Measurements from ENCODE around the gene AEBP1. TPM values are rescaled to one million over a fixed set of nuclear protein-coding genes. Genes with fewer than 3 reads are reported as not detected.

The AEBP1 gene
- total RNA-seq, 1 donor: 267 TPM

GRCh38 chr7:44078521-44078920 lies 25.6 kb upstream of the AEBP1 start:
- H4K20me1 ChIP-seq (ENCODE audit: insufficient read depth, low read length): no peaks in the 10 kb centered on the region
- H3K36me3 ChIP-seq (ENCODE audit: insufficient read depth, low read length): peaks cover 46% of the 10 kb centered on the region
- H3K9me3 ChIP-seq (ENCODE audit: low read depth, low read length): no peaks in the 10 kb centered on the region
- H3K27ac ChIP-seq (ENCODE audit: low read depth, low read length): no peak overlapping the region
- H3K4me2 ChIP-seq (ENCODE audit: insufficient read depth, low read length): no peak overlapping the region
- peaks cover 12% of the 10 kb centered on the region for H3K4me1 ChIP-seq (ENCODE audit: insufficient read depth, low read length)
- peaks cover 14% of the 10 kb centered on the region for H3K79me2 ChIP-seq (ENCODE audit: insufficient read depth, low read length)
- no peak for TF ChIP-seq CTCF (IDR thresholded peaks at IDR 0.05; ENCODE audit: extremely low read depth, low read depth, low read length)
- no peak overlapping the region for H2AFZ ChIP-seq (ENCODE audit: low read length)
- H3K4me3 ChIP-seq (ENCODE audit: insufficient read depth, low read length): no peak overlapping the region
- DNase-seq (ENCODE audit: insufficient read length, low spot score, missing footprints): peak; percentile 59
- no peaks in the 10 kb centered on the region for H3K27me3 ChIP-seq (ENCODE audit: insufficient read depth, low read length)

GRCh38 chr7:44079331-44080021 lies 24.7 kb upstream of the AEBP1 start:
- Histone ChIP-seq H4K20me1 (ENCODE audit: insufficient read depth, low read length) (no peaks in the 10 kb centered on the region), H3K4me1 (ENCODE audit: insufficient read depth, low read length) (peaks cover 9% of the 10 kb centered on the region), H3K4me3 (ENCODE audit: insufficient read depth, low read length) (no peak overlapping the region), H3K36me3 (ENCODE audit: insufficient read depth, low read length) (peaks cover 41% of the 10 kb centered on the region), H3K79me2 (ENCODE audit: insufficient read depth, low read length) (peaks cover 14% of the 10 kb centered on the region), H3K9me3 (ENCODE audit: low read depth, low read length) (no peaks in the 10 kb centered on the region), H3K27ac (ENCODE audit: low read depth, low read length) (no peak overlapping the region), H2AFZ (ENCODE audit: low read length) (no peak overlapping the region), H3K27me3 (ENCODE audit: insufficient read depth, low read length) (no peaks in the 10 kb centered on the region), H3K4me2 (ENCODE audit: insufficient read depth, low read length) (no peak overlapping the region)
- DNase-seq (ENCODE audit: insufficient read length, low spot score, missing footprints): peak; percentile 64
- TF ChIP-seq CTCF (IDR thresholded peaks at IDR 0.05; ENCODE audit: extremely low read depth, low read depth, low read length): no peak

DNA sequence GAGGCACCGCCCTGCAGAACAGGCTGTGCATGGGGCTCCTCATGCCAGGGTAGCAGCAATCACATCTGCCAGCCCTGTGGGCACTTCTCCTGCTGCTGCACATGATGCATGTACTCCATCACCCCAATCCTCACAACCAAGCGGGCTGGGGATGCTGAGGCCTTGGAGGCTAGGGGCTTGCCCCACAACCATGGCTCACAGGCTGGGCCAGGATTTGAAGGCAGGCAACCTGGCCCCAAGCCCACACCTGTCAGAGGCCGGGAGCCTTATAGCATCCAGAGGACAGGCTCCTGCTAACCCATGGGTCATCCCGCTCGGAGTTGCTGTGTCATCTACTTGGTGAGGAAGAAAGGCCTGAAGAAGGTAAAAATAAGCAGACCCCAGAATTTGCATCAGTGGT lies 24.0 kb upstream of the AEBP1 start:
- peaks cover 13% of the 10 kb centered on the region for H3K4me1 ChIP-seq (ENCODE audit: insufficient read depth, low read length)
- H3K4me3 ChIP-seq (ENCODE audit: insufficient read depth, low read length): no peak overlapping the region
- H3K27ac ChIP-seq (ENCODE audit: low read depth, low read length): no peak overlapping the region
- peaks cover 14% of the 10 kb centered on the region for H3K79me2 ChIP-seq (ENCODE audit: insufficient read depth, low read length)
- DNase-seq (ENCODE audit: insufficient read length, low spot score, missing footprints): no peak
- peaks cover 41% of the 10 kb centered on the region for H3K36me3 ChIP-seq (ENCODE audit: insufficient read depth, low read length)
- no peak overlapping the region for H2AFZ ChIP-seq (ENCODE audit: low read length)
- TF ChIP-seq CTCF (IDR thresholded peaks at IDR 0.05; ENCODE audit: extremely low read depth, low read depth, low read length): no peak
- no peaks in the 10 kb centered on the region for H3K9me3 ChIP-seq (ENCODE audit: low read depth, low read length)
- no peaks in the 10 kb centered on the region for H3K27me3 ChIP-seq (ENCODE audit: insufficient read depth, low read length)
- no peaks in the 10 kb centered on the region for H4K20me1 ChIP-seq (ENCODE audit: insufficient read depth, low read length)
- H3K4me2 ChIP-seq (ENCODE audit: insufficient read depth, low read length): no peak overlapping the region

DNA sequence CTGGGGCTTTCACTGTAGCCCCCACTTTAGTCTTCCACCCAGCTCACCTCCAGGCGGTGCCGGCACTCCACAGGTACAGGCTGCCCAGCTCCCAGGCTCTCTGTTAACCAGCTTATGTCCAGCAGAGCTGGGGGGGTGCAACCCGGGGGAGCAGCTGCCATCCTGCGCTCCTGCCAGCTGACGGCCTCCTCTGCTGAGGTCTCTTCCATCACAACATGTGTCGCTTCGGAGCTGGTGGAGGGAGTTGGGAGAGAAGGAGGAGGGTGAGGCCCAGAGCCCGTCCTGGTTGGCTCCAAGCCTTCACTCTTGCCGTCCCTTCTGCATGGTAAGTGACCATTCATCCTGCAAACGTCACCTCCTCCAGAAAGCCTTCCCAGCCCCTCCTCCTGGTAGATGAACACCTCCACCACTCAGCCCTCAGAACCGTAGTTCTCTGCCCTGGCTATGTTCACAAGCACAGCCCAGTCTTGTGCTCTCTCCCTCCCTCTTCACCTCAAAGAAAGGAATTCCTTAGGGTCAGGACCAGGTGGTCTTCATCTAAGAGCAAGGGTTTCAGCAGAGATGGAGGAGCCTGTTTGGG lies 23.4 kb upstream of the AEBP1 start:
- no peaks in the 10 kb centered on the region for H3K27me3 ChIP-seq (ENCODE audit: insufficient read depth, low read length)
- no peaks in the 10 kb centered on the region for H4K20me1 ChIP-seq (ENCODE audit: insufficient read depth, low read length)
- no peak overlapping the region for H2AFZ ChIP-seq (ENCODE audit: low read length)
- H3K4me1 ChIP-seq (ENCODE audit: insufficient read depth, low read length): peaks cover 13% of the 10 kb centered on the region
- H3K27ac ChIP-seq (ENCODE audit: low read depth, low read length): no peak overlapping the region
- H3K9me3 ChIP-seq (ENCODE audit: low read depth, low read length): no peaks in the 10 kb centered on the region
- H3K36me3 ChIP-seq (ENCODE audit: insufficient read depth, low read length): peaks cover 39% of the 10 kb centered on the region
- H3K4me3 ChIP-seq (ENCODE audit: insufficient read depth, low read length): peak overlapping the region; percentile 94
- TF ChIP-seq CTCF (IDR thresholded peaks at IDR 0.05; ENCODE audit: extremely low read depth, low read depth, low read length): no peak
- peaks cover 14% of the 10 kb centered on the region for H3K79me2 ChIP-seq (ENCODE audit: insufficient read depth, low read length)
- DNase-seq (ENCODE audit: insufficient read length, low spot score, missing footprints): peak; percentile 76
- H3K4me2 ChIP-seq (ENCODE audit: insufficient read depth, low read length): peak overlapping the region; percentile 87

All from osteoblast (primary cell).